GM23338 (cell line): ENCODE data around the gene SETBP1. TPM values are rescaled to one million over a fixed set of nuclear protein-coding genes. Genes with fewer than 3 reads are reported as not detected.

Experiments used
- ATAC-seq: fragments of 200-7000 bp; cut with Tn5 transposase; 3 replicates; pipeline ENCODE4 v1.9.1; 2020
- DNase-seq: peaks from one replicate; pipeline ENCODE4 v3.0.0-alpha.2; 2015; ENCODE audit warnings: low spot score
- H2AFZ ChIP-seq: fragments of 200-600 bp; sonication (generic); 2 replicates; pipeline ENCODE4 v1.8.0; 2016; ENCODE audit warnings: antibody characterized with exemption, mild to moderate bottlenecking, moderate library complexity
- H3F3A ChIP-seq: fragments of 200-600 bp; sonication (generic); replicated peaks from 2 replicates; pipeline ENCODE4 v1.8.0; 2017; ENCODE audit warnings: antibody characterized with exemption, mixed run types, low read depth
- H3K27ac ChIP-seq: fragments of 200-600 bp; sonication (generic); 2 replicates; pipeline ENCODE4 v1.6.1; 2016; ENCODE audit warnings: low read depth
- H3K27me3 ChIP-seq: fragments of 200-600 bp; sonication (generic); 2 replicates; pipeline ENCODE4 v1.8.0; 2016; ENCODE audit warnings: mild to moderate bottlenecking, mixed run types, moderate library complexity; ENCODE audit not compliant: insufficient read depth
- H3K36me3 ChIP-seq: fragments of 200-600 bp; sonication (generic); 2 replicates; pipeline ENCODE4 v1.8.0; 2016; ENCODE audit warnings: mild to moderate bottlenecking; ENCODE audit not compliant: insufficient read depth
- H3K4me1 ChIP-seq: fragments of 200-600 bp; sonication (generic); 2 replicates; pipeline ENCODE4 v1.8.0; 2016; ENCODE audit warnings: mild to moderate bottlenecking, moderate library complexity; ENCODE audit not compliant: insufficient read depth
- H3K4me2 ChIP-seq: fragments of 200-600 bp; sonication (generic); 2 replicates; pipeline ENCODE4 v1.7.1; 2017; ENCODE audit warnings: mixed run types
- H3K4me3 ChIP-seq: fragments of 200-600 bp; sonication (generic); 2 replicates; pipeline ENCODE4 v1.6.1; 2016; ENCODE audit warnings: mixed run types
- H3K79me2 ChIP-seq: fragments of 200-600 bp; sonication (generic); replicated peaks from 2 replicates; pipeline ENCODE4 v1.8.0; 2017; ENCODE audit warnings: mild to moderate bottlenecking; ENCODE audit not compliant: insufficient read depth
- H3K9me2 ChIP-seq: fragments of 200-600 bp; sonication (generic); 2 replicates; pipeline ENCODE4 v1.8.0; 2017; ENCODE audit not compliant: insufficient read depth
- H4K20me1 ChIP-seq: fragments of 200-600 bp; sonication (generic); replicated peaks from 2 replicates; pipeline ENCODE4 v1.8.0; 2017; ENCODE audit warnings: mild to moderate bottlenecking; ENCODE audit not compliant: insufficient read depth
- H3K27ac Mint-ChIP-seq: 2 replicates; pipeline ENCODE4 v1.8.0; 2020; ENCODE audit warnings: inconsistent platforms, mild to moderate bottlenecking, moderate library complexity, mixed read lengths
- H3K27me3 Mint-ChIP-seq: 3 replicates; pipeline ENCODE4 v1.8.0; 2022; ENCODE audit warnings: low read depth, mild to moderate bottlenecking, moderate library complexity, mixed read lengths, inconsistent platforms; ENCODE audit not compliant: insufficient read depth, poor library complexity
- H3K36me3 Mint-ChIP-seq: 3 replicates; pipeline ENCODE4 v1.8.0; 2021; ENCODE audit warnings: low read depth, mild to moderate bottlenecking, inconsistent platforms, moderate library complexity, mixed read lengths
- H3K4me1 Mint-ChIP-seq: 3 replicates; pipeline ENCODE4 v1.8.0; 2020; ENCODE audit warnings: mild to moderate bottlenecking, inconsistent platforms, mixed read lengths
- H3K4me3 Mint-ChIP-seq: 3 replicates; pipeline ENCODE4 v1.8.0; 2021; ENCODE audit warnings: moderate library complexity, mild to moderate bottlenecking, inconsistent platforms, mixed read lengths
- H3K9me3 Mint-ChIP-seq: 3 replicates; pipeline ENCODE4 v1.8.0; 2020; ENCODE audit warnings: moderate library complexity, mild to moderate bottlenecking, inconsistent platforms, mixed read lengths
- EZH2 ChIP-seq: fragments of 200-600 bp; sonication (generic); IDR thresholded peaks from one replicate; pipeline ENCODE4 v1.8.0; 2017; ENCODE audit warnings: antibody characterized with exemption, mild to moderate bottlenecking, low read depth; ENCODE audit not compliant: unreplicated experiment
- EZH2phosphoT487 ChIP-seq: fragments of 200-600 bp; sonication (generic); IDR thresholded peaks from one replicate; pipeline ENCODE4 v1.8.1; 2018; ENCODE audit warnings: antibody characterized with exemption; ENCODE audit not compliant: unreplicated experiment
- JUNB ChIP-seq: IDR thresholded peaks from one replicate; pipeline ENCODE4 v1.6.1; 2016; ENCODE audit warnings: antibody characterized with exemption; ENCODE audit not compliant: unreplicated experiment
- POLR2AphosphoS5 ChIP-seq: IDR thresholded peaks from 2 replicates; pipeline ENCODE4 v1.6.1; 2016; ENCODE audit warnings: antibody characterized with exemption, low read depth
- STAT1 ChIP-seq: IDR thresholded peaks from one replicate; pipeline ENCODE4 v1.6.1; 2016; ENCODE audit warnings: antibody characterized with exemption; ENCODE audit not compliant: unreplicated experiment
- ZNF114 ChIP-seq: fragments of 250-450 bp; sonication (Bioruptor Pico); IDR thresholded peaks from 2 replicates; pipeline ENCODE4 v1.5.0; 2020; ENCODE audit warnings: mild to moderate bottlenecking, moderate library complexity
- ZNF331 ChIP-seq: fragments of 250-450 bp; sonication (Bioruptor Pico); IDR thresholded peaks from 2 replicates; pipeline ENCODE4 v1.5.0; 2020; ENCODE audit warnings: low read depth, mild to moderate bottlenecking, moderate library complexity
- polyA plus RNA-seq: library from polyadenylated mRNA; unstranded; fragments of >200 nt; fragmentation: Nextera tagmentation; extraction: Ambion mirVana; gene quantifications from 2 replicates; pipeline ENCODE4 v1.2.1, GENCODE V29; 2016
- total RNA-seq: library from RNA; depleted of rRNA; stranded (reverse); fragments of >200 nt; shearing (Covaris generic); gene quantifications from 2 replicates; pipeline ENCODE4 v1.2.3, GENCODE V29; 2014
- TF ChIP-seq, protein P1 (sequence below): IDR thresholded peaks from one replicate; pipeline ENCODE4 v1.6.1; 2018; ENCODE audit warnings: antibody characterized with exemption; ENCODE audit not compliant: unreplicated experiment
- TF ChIP-seq, protein P2 (sequence below), 2 experiments: fragments of 200-600 bp in 1 of 2; sonication (generic) in 1 of 2; conservative IDR thresholded peaks; 2 replicates each; pipeline versions ENCODE4 v1.5.1 to v1.6.1; 2016 to 2017; ENCODE audit warnings: antibody characterized with exemption in 2 of 2, low read depth in 2 of 2, mild to moderate bottlenecking in 2 of 2, moderate library complexity in 1 of 2
- TF ChIP-seq, protein P3 (sequence below): IDR thresholded peaks from 2 replicates; pipeline ENCODE4 v1.6.1; 2016; ENCODE audit warnings: antibody characterized with exemption

Gene SETBP1
- total and polyA plus RNA-seq, 2 experiments from 2014 or later = 1.6 to 5.5 TPM

DNA sequence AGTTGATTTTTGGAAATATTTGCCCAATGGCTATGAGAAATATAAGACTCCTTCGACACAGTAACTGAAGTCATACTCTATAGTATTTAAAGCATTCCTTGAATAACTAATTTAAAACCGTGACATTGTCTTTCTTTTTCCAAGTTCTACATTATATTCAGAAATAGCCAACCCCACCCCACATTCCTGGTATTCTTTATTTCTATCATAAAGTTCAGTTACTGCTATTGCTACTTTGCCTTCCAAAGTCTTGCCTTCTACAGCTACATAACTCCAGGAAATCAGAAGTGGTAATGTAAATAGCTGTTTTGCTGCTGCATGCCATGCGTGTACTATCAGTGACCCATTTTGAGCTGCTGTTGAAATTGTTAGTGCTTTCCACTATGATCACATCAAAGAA, 45.1 kb upstream of the SETBP1 start:
- Histone ChIP-seq H3K4me3 (no peak overlapping the region), H3K9me2 (no peaks in the 10 kb centered on the region; the same call in 1 of the 2 replicates), H3K79me2 (no peaks in the 10 kb centered on the region), H2AFZ (no peak overlapping the region), H3F3A (no peaks in the 10 kb centered on the region), H3K36me3 (no peaks in the 10 kb centered on the region), H3K4me2 (no peak overlapping the region), H4K20me1 (no peaks in the 10 kb centered on the region), H3K4me1 (no peaks in the 10 kb centered on the region), H3K27me3 (no peaks in the 10 kb centered on the region), H3K27ac (no peak overlapping the region)
- H3K27me3 Mint-ChIP-seq = no peaks in the 10 kb centered on the region
- no peak for DNase-seq
- H3K27ac Mint-ChIP-seq = no peak overlapping the region
- no peak for ATAC-seq
- no peaks in the 10 kb centered on the region for H3K36me3 Mint-ChIP-seq
- H3K9me3 Mint-ChIP-seq = no peaks in the 10 kb centered on the region
- H3K4me3 Mint-ChIP-seq = no peak overlapping the region
- peaks cover 3% of the 10 kb centered on the region; the same call in 2 of the 3 replicates for H3K4me1 Mint-ChIP-seq
- TF ChIP-seq, protein P1, sequence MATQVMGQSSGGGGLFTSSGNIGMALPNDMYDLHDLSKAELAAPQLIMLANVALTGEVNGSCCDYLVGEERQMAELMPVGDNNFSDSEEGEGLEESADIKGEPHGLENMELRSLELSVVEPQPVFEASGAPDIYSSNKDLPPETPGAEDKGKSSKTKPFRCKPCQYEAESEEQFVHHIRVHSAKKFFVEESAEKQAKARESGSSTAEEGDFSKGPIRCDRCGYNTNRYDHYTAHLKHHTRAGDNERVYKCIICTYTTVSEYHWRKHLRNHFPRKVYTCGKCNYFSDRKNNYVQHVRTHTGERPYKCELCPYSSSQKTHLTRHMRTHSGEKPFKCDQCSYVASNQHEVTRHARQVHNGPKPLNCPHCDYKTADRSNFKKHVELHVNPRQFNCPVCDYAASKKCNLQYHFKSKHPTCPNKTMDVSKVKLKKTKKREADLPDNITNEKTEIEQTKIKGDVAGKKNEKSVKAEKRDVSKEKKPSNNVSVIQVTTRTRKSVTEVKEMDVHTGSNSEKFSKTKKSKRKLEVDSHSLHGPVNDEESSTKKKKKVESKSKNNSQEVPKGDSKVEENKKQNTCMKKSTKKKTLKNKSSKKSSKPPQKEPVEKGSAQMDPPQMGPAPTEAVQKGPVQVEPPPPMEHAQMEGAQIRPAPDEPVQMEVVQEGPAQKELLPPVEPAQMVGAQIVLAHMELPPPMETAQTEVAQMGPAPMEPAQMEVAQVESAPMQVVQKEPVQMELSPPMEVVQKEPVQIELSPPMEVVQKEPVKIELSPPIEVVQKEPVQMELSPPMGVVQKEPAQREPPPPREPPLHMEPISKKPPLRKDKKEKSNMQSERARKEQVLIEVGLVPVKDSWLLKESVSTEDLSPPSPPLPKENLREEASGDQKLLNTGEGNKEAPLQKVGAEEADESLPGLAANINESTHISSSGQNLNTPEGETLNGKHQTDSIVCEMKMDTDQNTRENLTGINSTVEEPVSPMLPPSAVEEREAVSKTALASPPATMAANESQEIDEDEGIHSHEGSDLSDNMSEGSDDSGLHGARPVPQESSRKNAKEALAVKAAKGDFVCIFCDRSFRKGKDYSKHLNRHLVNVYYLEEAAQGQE = no peak

DNA sequence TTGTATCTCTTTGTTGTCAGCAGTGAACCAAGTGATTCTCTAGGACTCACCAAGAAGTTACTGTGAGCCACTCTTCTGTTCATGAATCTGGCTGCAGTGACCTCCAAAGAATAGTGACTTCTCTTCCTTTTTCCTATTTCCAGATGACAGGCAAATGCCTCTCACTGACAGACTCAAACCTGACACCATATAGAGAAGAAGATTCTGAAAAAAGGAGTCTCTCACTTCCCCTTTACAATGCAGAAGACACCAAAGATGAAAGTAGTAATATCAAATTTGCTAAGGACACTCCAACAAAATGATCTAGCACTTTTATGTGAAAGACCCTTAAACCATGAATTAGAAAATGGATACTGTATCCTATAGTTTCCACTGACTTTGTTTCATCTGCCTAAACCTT, 44.4 kb upstream of the SETBP1 start:
- DNase-seq (no peak), ATAC-seq (no peak)
- Mint-ChIP-seq H3K4me3 (no peak overlapping the region), H3K4me1 (peaks cover 3% of the 10 kb centered on the region; the same call in 2 of the 3 replicates), H3K27ac (no peak overlapping the region), H3K27me3 (no peaks in the 10 kb centered on the region), H3K9me3 (no peaks in the 10 kb centered on the region), H3K36me3 (no peaks in the 10 kb centered on the region)
- no peaks in the 10 kb centered on the region for H3K4me1 ChIP-seq
- no peaks in the 10 kb centered on the region for H3K27me3 ChIP-seq
- no peak overlapping the region for H3K4me3 ChIP-seq
- no peak overlapping the region for H2AFZ ChIP-seq
- H3K79me2 ChIP-seq = no peaks in the 10 kb centered on the region
- no peaks in the 10 kb centered on the region for H3K36me3 ChIP-seq
- no peaks in the 10 kb centered on the region for H4K20me1 ChIP-seq
- no peak overlapping the region for H3K27ac ChIP-seq
- no peaks in the 10 kb centered on the region; the same call in 1 of the 2 replicates for H3K9me2 ChIP-seq
- no peaks in the 10 kb centered on the region for H3F3A ChIP-seq
- no peak overlapping the region for H3K4me2 ChIP-seq
- TF ChIP-seq, protein P1 = no peak
- no peak for TF ChIP-seq EZH2
- TF ChIP-seq STAT1 = no peak
- no peak for TF ChIP-seq ZNF114 (CRISPR knock-in tag)
- TF ChIP-seq, protein P2, sequence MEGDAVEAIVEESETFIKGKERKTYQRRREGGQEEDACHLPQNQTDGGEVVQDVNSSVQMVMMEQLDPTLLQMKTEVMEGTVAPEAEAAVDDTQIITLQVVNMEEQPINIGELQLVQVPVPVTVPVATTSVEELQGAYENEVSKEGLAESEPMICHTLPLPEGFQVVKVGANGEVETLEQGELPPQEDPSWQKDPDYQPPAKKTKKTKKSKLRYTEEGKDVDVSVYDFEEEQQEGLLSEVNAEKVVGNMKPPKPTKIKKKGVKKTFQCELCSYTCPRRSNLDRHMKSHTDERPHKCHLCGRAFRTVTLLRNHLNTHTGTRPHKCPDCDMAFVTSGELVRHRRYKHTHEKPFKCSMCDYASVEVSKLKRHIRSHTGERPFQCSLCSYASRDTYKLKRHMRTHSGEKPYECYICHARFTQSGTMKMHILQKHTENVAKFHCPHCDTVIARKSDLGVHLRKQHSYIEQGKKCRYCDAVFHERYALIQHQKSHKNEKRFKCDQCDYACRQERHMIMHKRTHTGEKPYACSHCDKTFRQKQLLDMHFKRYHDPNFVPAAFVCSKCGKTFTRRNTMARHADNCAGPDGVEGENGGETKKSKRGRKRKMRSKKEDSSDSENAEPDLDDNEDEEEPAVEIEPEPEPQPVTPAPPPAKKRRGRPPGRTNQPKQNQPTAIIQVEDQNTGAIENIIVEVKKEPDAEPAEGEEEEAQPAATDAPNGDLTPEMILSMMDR (conservative IDR thresholded peaks at IDR 0.05; ENCODE audit: low read depth in 2 of 2) = no peak
- no peak for TF ChIP-seq JUNB
- TF ChIP-seq POLR2AphosphoS5 = no peak
- TF ChIP-seq, protein P3, sequence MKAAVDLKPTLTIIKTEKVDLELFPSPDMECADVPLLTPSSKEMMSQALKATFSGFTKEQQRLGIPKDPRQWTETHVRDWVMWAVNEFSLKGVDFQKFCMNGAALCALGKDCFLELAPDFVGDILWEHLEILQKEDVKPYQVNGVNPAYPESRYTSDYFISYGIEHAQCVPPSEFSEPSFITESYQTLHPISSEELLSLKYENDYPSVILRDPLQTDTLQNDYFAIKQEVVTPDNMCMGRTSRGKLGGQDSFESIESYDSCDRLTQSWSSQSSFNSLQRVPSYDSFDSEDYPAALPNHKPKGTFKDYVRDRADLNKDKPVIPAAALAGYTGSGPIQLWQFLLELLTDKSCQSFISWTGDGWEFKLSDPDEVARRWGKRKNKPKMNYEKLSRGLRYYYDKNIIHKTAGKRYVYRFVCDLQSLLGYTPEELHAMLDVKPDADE = no peak
- no peak for TF ChIP-seq EZH2phosphoT487
- TF ChIP-seq ZNF331 (CRISPR knock-in tag) = no peak
